Adipocyte (in vitro differentiated cells): ENCODE data around the gene EMSY.

Experiments
- DNase-seq: peaks from one replicate; pipeline ENCODE4 v3.0.0-alpha.2; 2015; ENCODE audit warnings: low read depth
- H3K27me3 ChIP-seq: replicated peaks from 2 replicates; pipeline ENCODE4 v1.7.0; 2013; ENCODE audit warnings: mild to moderate bottlenecking, low read length, moderate library complexity; ENCODE audit not compliant: control insufficient read depth, insufficient read depth
- H3K36me3 ChIP-seq: 2 replicates; pipeline ENCODE4 v1.7.0; 2013; ENCODE audit warnings: low read length, mild to moderate bottlenecking, moderate library complexity; ENCODE audit not compliant: control insufficient read depth, insufficient read depth, severe bottlenecking
- H3K4me1 ChIP-seq: 2 replicates; pipeline ENCODE4 v1.7.0; 2013; ENCODE audit warnings: mild to moderate bottlenecking, low read length, moderate library complexity; ENCODE audit not compliant: control insufficient read depth, insufficient read depth
- H3K4me3 ChIP-seq: 2 replicates; pipeline ENCODE4 v1.7.0; 2013; ENCODE audit warnings: mild to moderate bottlenecking, low read length, moderate library complexity
- H3K9ac ChIP-seq: 2 replicates; pipeline ENCODE4 v1.7.0; 2013; ENCODE audit warnings: mild to moderate bottlenecking, low read length, moderate library complexity
- H3K9me3 ChIP-seq: 2 replicates; pipeline ENCODE4 v1.7.0; 2013; ENCODE audit warnings: mild to moderate bottlenecking, low read length, moderate library complexity; ENCODE audit not compliant: control insufficient read depth

Gene EMSY

DNA sequence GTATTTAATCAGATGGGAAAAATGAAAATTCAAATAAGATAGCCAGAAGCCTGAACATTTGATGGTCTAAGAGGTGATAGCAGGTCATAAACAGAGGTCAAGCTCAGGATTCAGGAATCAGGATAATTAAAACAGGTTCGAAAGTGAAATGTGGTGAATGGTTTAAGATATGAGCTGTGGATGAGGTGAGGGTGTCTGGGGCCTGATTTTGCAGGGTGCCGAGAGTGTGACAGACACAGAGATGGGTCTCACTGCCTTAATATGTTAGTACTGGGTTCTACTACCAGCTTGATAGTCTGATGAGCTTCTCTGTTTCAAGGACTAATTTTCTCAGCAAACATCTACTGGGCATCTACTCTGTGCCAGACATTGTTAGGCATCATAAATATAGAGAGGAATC, 19.9 kb upstream of the EMSY start:
- H3K9me3 ChIP-seq, result no peaks in the 10 kb centered on the region

DNA sequence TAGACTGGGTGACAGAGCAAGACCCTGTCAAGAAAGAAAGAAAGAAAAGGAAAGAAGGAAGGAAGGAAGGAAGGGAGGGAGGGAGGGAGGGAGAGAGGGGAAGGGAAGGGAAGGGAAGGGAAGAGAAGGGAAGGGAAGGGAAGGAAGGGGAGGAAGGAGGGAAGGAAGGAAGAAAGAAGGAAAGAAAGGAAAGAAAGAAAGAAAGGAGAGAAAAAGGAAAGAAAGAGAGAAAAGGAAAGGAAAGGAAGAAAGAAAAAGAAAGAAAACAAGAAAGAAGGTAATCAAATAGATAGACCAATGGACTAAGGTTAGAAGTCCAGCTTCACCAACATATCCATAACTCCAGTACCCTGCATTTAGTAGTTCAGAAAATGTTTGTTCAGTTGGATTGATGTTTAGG, 18.2 kb upstream of the EMSY start:
- Histone ChIP-seq H3K9me3 (no peaks in the 10 kb centered on the region), H3K4me1 (no peaks in the 10 kb centered on the region), H3K4me3 (no peak overlapping the region), H3K27me3 (no peaks in the 10 kb centered on the region), H3K9ac (no peak overlapping the region), H3K36me3 (no peaks in the 10 kb centered on the region)
- no peak for DNase-seq

More for the DNA sequence above, 19.9 kb upstream of the EMSY start:
- Histone ChIP-seq H3K36me3 (no peaks in the 10 kb centered on the region), H3K4me1 (no peaks in the 10 kb centered on the region), H3K9ac (no peak overlapping the region), H3K27me3 (no peaks in the 10 kb centered on the region), H3K4me3 (no peak overlapping the region)
- no peak for DNase-seq

DNA sequence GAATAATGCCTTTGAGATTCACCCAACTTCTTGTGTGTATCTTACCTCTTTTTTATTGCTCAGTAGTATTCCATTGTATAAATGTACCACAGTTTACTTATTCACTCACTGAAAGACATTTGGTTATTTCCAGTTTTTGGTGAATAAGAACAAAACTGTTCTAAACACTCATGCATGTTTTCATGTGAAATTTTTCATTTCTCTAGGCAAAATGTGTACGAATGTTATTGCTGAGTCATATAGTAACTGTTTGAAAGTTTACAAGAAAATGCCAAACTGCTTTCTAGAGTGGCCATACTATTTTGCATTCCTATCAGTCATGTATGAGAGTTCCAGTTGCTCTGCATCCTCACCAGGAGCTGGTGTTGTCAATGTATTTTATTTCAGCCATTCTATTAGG, 8.8 kb upstream of the EMSY start:
- H3K27me3 ChIP-seq, result no peaks in the 10 kb centered on the region
- DNase-seq, result peak; percentile 8
- no peaks in the 10 kb centered on the region for H3K9me3 ChIP-seq
- H3K4me3 ChIP-seq, result no peak overlapping the region
- no peaks in the 10 kb centered on the region for H3K4me1 ChIP-seq
- no peaks in the 10 kb centered on the region for H3K36me3 ChIP-seq
- no peak overlapping the region for H3K9ac ChIP-seq

DNA sequence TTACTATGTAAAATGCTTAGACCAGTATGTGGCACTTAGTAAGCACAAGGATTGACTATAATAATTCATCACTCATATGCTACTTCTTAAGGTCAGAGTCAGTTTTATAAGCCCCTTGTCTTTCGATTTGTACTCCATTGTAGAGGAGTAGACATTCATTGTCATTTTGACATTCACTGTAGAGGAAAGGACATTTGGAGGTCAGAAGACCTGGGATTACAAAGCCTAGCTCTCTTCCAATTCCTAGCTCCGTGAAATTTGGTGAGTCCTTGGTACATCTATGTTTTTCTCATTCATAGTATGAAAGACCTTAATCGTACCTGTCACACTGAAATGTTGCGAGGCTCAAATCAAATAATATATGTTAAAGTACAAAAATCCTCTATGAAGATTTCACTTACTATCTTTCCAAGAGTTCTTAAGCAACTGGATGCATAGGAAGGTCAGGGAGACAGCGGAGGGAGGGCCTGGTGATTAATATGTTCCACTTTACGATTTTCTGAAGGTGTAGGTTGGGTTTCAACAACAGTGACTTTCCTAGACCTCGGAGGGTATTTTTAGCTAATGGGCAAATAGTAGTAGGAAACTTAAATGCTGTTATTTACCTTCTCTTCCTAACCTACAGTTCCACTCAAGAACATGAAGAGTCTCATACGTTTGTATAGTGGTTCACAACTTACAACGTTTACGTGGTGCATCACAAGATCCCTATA, 1.4 kb upstream of the EMSY start:
- peaks cover 11% of the 10 kb centered on the region for H3K4me1 ChIP-seq
- peaks cover 14% of the 10 kb centered on the region for H3K36me3 ChIP-seq
- no peaks in the 10 kb centered on the region for H3K9me3 ChIP-seq
- H3K4me3 ChIP-seq, result peak overlapping the region; percentile 94
- H3K27me3 ChIP-seq, result no peaks in the 10 kb centered on the region
- peak; percentile 24 for DNase-seq
- peak overlapping the region; percentile 96 for H3K9ac ChIP-seq

DNA sequence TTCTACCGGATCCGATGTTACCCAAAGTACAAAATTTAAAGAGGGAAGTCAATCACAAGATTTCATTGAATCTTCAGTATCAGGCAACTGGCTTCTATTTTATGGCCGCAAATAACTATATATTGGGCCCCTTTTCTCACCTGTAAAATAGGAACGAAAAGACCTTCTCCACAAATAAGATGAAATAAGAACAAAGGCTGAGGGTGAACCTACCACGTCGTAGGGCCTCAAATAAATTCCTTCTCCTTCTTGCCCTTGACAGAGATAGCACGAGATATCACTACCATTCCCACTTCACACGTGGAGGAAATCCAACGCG, 794 bp upstream of the EMSY start:
- no peaks in the 10 kb centered on the region for H3K27me3 ChIP-seq
- H3K9me3 ChIP-seq, result no peaks in the 10 kb centered on the region
- H3K9ac ChIP-seq, result peak overlapping the region; percentile 96
- H3K4me3 ChIP-seq, result peak overlapping the region; percentile 94
- DNase-seq, result no peak
- peaks cover 11% of the 10 kb centered on the region for H3K4me1 ChIP-seq
- peaks cover 20% of the 10 kb centered on the region for H3K36me3 ChIP-seq

DNA sequence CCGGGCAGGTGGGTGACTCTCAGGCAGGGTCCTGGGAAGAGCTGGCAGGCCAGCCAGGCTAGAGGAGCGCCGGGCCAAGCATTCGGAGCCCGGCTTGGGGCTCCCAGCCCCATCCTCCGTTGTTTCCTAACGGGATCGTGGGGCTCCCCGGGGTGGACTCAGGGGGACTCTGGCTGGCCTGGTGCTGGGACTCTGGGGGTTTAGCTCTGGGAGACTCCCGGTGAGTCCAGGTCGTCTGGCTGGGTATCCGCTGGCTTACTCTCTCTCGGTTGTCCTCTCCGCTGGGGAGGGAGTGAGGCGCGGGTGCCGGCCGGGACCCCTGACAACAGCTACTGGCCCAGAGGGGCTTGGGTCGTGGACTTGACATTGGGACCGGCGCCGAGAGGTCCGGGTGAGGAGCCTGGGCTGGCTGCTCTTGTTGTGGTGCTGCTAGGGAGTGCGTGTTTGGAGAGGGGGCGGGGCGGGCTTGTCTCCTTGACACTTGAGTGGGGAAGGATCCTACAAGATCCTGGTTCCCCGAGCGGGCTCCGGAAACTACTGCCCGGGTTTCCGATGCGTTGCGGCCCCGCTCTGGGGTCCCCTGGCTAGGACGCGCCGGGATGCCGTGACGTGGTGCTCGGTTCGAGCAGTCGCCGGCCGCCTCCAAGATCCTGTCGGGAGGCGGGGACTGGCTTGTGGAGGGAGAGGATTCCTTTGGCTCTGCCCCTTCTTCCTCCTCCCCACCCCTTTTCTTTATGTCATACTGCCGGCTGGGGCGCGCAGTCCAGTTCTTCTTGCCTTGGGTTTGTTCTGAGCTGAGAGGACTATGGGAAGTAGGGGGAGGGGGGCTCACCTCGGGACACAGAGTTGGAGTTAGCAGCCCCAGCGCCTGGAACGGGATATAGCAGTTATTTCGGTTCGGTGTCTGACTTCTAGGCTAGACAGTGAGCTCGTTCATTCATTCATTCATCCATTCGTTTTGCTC, 585 bp downstream of the EMSY start:
- H3K9me3 ChIP-seq, result no peaks in the 10 kb centered on the region
- peak overlapping the region; percentile 94 for H3K4me3 ChIP-seq
- no peaks in the 10 kb centered on the region for H3K27me3 ChIP-seq
- DNase-seq, result peak; percentile 93
- peaks cover 11% of the 10 kb centered on the region for H3K4me1 ChIP-seq
- peak overlapping the region; percentile 96 for H3K9ac ChIP-seq
- H3K36me3 ChIP-seq, result peaks cover 29% of the 10 kb centered on the region

DNA sequence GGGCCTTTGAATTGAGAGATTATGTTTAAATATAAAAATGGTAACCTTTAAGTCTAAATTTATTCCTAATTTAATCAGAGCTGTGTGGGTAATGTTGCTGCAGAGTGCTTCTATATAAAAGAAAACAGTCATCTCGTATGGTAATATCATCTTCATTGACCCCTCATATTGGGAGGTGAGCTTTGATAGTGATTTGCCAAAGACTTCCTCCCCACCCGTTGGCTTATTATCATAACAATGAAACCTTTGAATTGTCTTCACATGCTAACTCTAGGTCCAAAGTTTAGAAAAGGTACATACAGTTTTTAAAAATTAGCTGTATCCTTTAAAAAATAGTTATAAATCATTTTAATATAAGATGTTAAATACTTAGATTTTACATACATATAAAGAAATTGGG, 3.7 kb downstream of the EMSY start:
- Histone ChIP-seq H3K4me3 (no peak overlapping the region), H3K9ac (no peak overlapping the region), H3K36me3 (peaks cover 53% of the 10 kb centered on the region), H3K4me1 (peaks cover 8% of the 10 kb centered on the region), H3K27me3 (no peaks in the 10 kb centered on the region), H3K9me3 (no peaks in the 10 kb centered on the region)
- no peak for DNase-seq

DNA sequence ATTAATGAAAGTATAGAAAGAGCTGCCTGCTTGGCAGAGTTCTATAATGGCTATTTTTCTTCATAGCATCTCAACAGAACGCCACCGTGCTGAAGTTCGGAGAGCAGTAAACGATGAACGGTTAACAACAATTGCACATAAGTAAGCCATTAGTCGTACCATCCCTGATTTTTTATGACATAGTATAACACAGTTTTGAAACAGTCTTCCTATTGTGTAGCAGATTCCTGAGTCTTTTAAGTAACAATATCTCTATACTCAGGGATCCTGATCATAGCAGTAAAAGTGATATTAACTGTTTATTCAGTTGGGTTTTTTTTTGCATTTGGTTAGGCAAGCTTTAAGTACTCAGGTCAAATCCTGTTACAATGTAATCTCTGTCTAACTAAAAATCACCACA, 8.4 kb downstream of the EMSY start:
- no peaks in the 10 kb centered on the region for H3K9me3 ChIP-seq
- no peak overlapping the region for H3K9ac ChIP-seq
- H3K4me3 ChIP-seq, result no peak overlapping the region
- H3K36me3 ChIP-seq, result peaks cover 49% of the 10 kb centered on the region
- H3K4me1 ChIP-seq, result no peaks in the 10 kb centered on the region
- H3K27me3 ChIP-seq, result no peaks in the 10 kb centered on the region
- no peak for DNase-seq

DNA sequence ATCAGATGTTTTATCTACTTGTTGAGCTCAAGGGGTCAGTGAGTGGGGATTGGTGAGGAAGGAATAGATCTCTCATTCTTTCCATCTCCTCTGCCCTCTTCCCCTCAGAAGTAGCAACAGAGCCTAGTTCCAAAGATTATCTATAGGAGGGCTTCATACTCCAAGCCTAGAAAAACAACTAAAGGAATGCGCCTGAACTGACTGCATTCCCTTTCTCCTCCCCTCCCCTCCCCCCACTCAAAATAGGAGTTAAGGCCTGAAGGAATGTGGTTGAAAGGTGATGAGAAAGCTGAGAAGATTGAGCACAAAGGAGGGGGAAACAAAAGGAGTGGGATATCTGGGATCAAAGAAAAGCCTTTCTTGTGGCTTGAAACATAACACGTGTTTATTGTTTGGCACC, 10.5 kb downstream of the EMSY start:
- Histone ChIP-seq H3K4me1 (no peaks in the 10 kb centered on the region), H3K27me3 (no peaks in the 10 kb centered on the region), H3K36me3 (peaks cover 44% of the 10 kb centered on the region), H3K9ac (no peak overlapping the region), H3K9me3 (no peaks in the 10 kb centered on the region), H3K4me3 (no peak overlapping the region)
- peak; percentile 8 for DNase-seq

DNA sequence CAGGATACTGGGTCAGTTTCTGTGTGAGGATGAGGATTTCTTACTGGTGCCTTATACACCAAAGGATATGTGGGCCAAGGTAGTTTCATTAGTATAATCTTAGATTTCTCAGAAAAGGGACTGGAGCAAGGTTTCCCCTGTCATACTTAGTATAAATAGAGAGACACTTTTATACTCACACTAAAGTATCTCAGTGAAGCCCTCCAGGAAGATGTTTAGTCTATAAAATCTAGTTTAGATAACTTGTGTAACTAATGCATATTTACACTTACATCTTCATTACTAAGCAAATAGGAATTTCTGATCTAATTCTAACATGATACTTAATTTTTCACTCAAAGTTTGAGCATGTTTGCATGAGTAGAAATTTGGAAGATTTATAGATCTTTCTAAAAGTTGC, 11.1 kb downstream of the EMSY start:
- DNase-seq, result no peak
- Histone ChIP-seq H3K9ac (no peak overlapping the region), H3K36me3 (peaks cover 40% of the 10 kb centered on the region), H3K9me3 (no peaks in the 10 kb centered on the region), H3K4me1 (no peaks in the 10 kb centered on the region), H3K27me3 (no peaks in the 10 kb centered on the region), H3K4me3 (no peak overlapping the region)

DNA sequence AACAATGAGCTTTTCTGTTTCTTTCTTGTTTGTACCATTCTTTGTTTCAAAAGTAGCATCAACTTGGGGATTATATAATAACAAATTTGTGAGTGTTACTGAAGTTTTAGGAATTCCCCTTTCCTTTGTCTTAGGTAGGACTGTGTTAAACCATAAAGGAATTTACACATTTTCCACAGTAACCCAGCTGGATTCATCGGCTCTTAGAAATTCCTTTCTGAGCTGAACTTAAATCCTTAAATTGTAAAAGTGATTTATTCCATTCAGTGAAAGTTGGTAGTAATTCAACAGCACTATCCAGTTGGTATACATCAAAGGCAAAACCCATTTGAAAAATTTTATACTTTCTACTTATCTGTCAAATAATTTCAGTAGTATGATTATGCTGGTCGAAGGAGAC, 11.8 kb downstream of the EMSY start:
- no peak for DNase-seq
- Histone ChIP-seq H3K36me3 (peaks cover 34% of the 10 kb centered on the region), H3K4me1 (no peaks in the 10 kb centered on the region), H3K9ac (no peak overlapping the region), H3K27me3 (no peaks in the 10 kb centered on the region), H3K9me3 (no peaks in the 10 kb centered on the region), H3K4me3 (no peak overlapping the region)
